Heart left ventricle (tissue), 16 donors: ENCODE measurements around the gene CACNA2D3. TPM values are rescaled to one million over a fixed set of nuclear protein-coding genes. Genes with fewer than 3 reads are reported as not detected.

Experiments
- ATAC-seq, 4 donors: fragments of 200-7000 bp; cut with Tn5 transposase; one replicate each; pipeline ENCODE4 v1.9.1; 2020 to 2022; ENCODE audit warnings: moderate library complexity in 4 of 4, mild to moderate bottlenecking in 3 of 4, moderate number of reproducible peaks in 1 of 4
- DNase-seq, 5 donors: peaks; one replicate each; pipeline ENCODE4 v3.0.0-alpha.2; 2020
- H3K27ac ChIP-seq, 12 donors: fragments of 200-600 bp; sonication (generic) in 4 of 12; one replicate each; pipeline versions ENCODE4 v1.5.0 to v1.8.0; 2016 to 2022; ENCODE audit warnings: mild to moderate bottlenecking in 2 of 12
- H3K27me3 ChIP-seq, 9 donors: fragments of 200-600 bp; sonication (generic) in 2 of 9; one replicate each; pipeline versions ENCODE4 v1.5.1 to v1.8.0; 2016 to 2022; ENCODE audit warnings: mild to moderate bottlenecking in 3 of 9
- H3K36me3 ChIP-seq, 9 donors: fragments of 200-600 bp; sonication (generic) in 2 of 9; one replicate each; pipeline versions ENCODE4 v1.5.0 to v1.8.0; 2018 to 2022; ENCODE audit warnings: mild to moderate bottlenecking in 2 of 9
- H3K4me1 ChIP-seq, 12 donors: fragments of 200-600 bp; sonication (generic) in 4 of 12; one replicate each; pipeline versions ENCODE4 v1.5.0 to v1.8.0; 2016 to 2022; ENCODE audit warnings: mild to moderate bottlenecking in 3 of 12
- H3K4me3 ChIP-seq, 12 donors: fragments of 200-600 bp; sonication (generic) in 4 of 12; one replicate each; pipeline versions ENCODE4 v1.5.0 to v1.8.0; 2017 to 2022; ENCODE audit warnings: mild to moderate bottlenecking in 9 of 12, moderate library complexity in 4 of 12
- H3K9me3 ChIP-seq, 12 donors: fragments of 200-600 bp; sonication (generic) in 4 of 12; one replicate each; pipeline versions ENCODE4 v1.5.0 to v1.8.0; 2016 to 2022; ENCODE audit warnings: mild to moderate bottlenecking in 1 of 12
- CTCF ChIP-seq, 12 donors: fragments of 200-600 bp; sonication (generic) in 4 of 12; IDR thresholded peaks; one replicate each; pipeline versions ENCODE4 v1.5.0 to v1.8.0; 2018 to 2022; ENCODE audit warnings: antibody characterized with exemption in 12 of 12, mild to moderate bottlenecking in 5 of 12
- POLR2A ChIP-seq, 2 donors: fragments of 450-650 bp; IDR thresholded peaks; one replicate each; pipeline ENCODE4 v1.6.1; 2017; ENCODE audit warnings: antibody characterized with exemption in 2 of 2, mild to moderate bottlenecking in 2 of 2, moderate library complexity in 2 of 2
- WGBS, 4 donors: extraction: QIAGEN DNeasy Blood & Tissue Kit in 2 of 4; methylation state at CpG; one replicate each; pipeline versions ENCODE4 v1.1.5 to v1.1.7; 2013 to 2018; 5-methylcytosine and 5-hydroxymethylcytosine counted together
- intact Hi-C, 10 donors: fragments of 100-400 bp; cut with DNase I; formaldehyde crosslinking; loops; one replicate each; pipeline versions ENCODE4 v1.11.1 to v1.14.2; 2022
- polyA plus RNA-seq, 2 donors: library from polyadenylated mRNA; stranded (reverse); fragments of 200-250 nt; gene quantifications; one replicate each; pipeline ENCODE4 v1.2.3, GENCODE V29; 2013
- total RNA-seq, 9 donors: library from RNA; depleted of rRNA in 2 of 9; stranded (reverse); fragments of >200 nt in 2 of 9; fragmentation: NEBNext Ultra II Directional in 3 of 9; extraction: Animal tissue kit (Norgen Biotek cat#: 25700) in 3 of 9; gene quantifications; one replicate each; pipeline versions ENCODE4 v1.1.0 to v1.2.4, GENCODE V29; 2016 to 2023
- donor health status: ischemic (EF 13 %, LVEDD 7.1; RV severe dilation, severe dysfunction).
- donor health status: healthy with polysubstance abuse.
- donor health status: DM: no; HTN: yes; CAD: no.
- donor health status: DM: no; HTN: no; CAD: no.
- donor health status: ischemic (EF 25% LVEDD 6.9; RV normal size, moderate dysfunction).
- donor health status: ischemic (EF 25% LVEDD 5.7; RV mildly dilated, moderate dysfunction).
- donor health status: healthy.
- donor health status: DM: yes; HTN: yes; CAD: no.
- donor health status: ischemic (EF 35%, LVEDD 5.7; RV mildly dilated, moderate dysfunction).
- donor health status: nonischemic (EF 11% LVEDD 7.7; RV severe dilation, severe dysfunction).
- donor health status: DM: yes; HTN: yes; CAD: no.
- donor health status: PGD.
- donor health status: ischemic (EF 29% LVEDD 5.4; RV normal size, mild dysfunction).
- donor health status: nonischemic (EF 23%, LVEDD 6.1; RV moderate dilation, normal function).

Gene CACNA2D3
- total and polyA plus RNA-seq, 11 donors, result 0.17 to 25.1 (median 12.8) TPM

GRCh38 chr3:54180921-54181320 is 58.6 kb downstream of the CACNA2D3 start:
- DNase-seq (no peak), ATAC-seq (no peak)
- intact Hi-C loops, result no loop called here
- H3K9me3 ChIP-seq, result no peaks in the 10 kb centered on the region
- no peak overlapping the region for H3K27ac ChIP-seq
- no peaks in the 10 kb centered on the region for H3K4me1 ChIP-seq
- H3K27me3 ChIP-seq, result no peaks in the 10 kb centered on the region
- no peak for TF ChIP-seq POLR2A (IDR thresholded peaks at IDR 0.05)
- no peaks in the 10 kb centered on the region for H3K36me3 ChIP-seq
- H3K4me3 ChIP-seq, result no peak overlapping the region

- intact Hi-C loops, result no loop called here
- Histone ChIP-seq H3K27ac (no peak overlapping the region), H3K27me3 (no peaks in the 10 kb centered on the region), H3K4me1 (no peaks in the 10 kb centered on the region), H3K36me3 (no peaks in the 10 kb centered on the region), H3K9me3 (no peaks in the 10 kb centered on the region), H3K4me3 (no peak overlapping the region)
- 69 to 85% (median 79%) methylated on average over 4 of the region's 4 CpGs for WGBS, 4 donors
- TF ChIP-seq CTCF (IDR thresholded peaks at IDR 0.05) (no peak), POLR2A (IDR thresholded peaks at IDR 0.05) (no peak)
- ATAC-seq (no peak), DNase-seq (no peak)
Measured at GRCh38 chr3:54182242-54182641, 59.9 kb downstream of the CACNA2D3 start.

GRCh38 chr3:54185740-54186139 is 63.4 kb downstream of the CACNA2D3 start:
- no peaks in the 10 kb centered on the region for H3K36me3 ChIP-seq
- TF ChIP-seq CTCF (IDR thresholded peaks at IDR 0.05) (no peak), POLR2A (IDR thresholded peaks at IDR 0.05) (no peak)
- H3K9me3 ChIP-seq, result no peaks in the 10 kb centered on the region
- no peak overlapping the region for H3K4me3 ChIP-seq
- intact Hi-C loops, result no loop called here
- H3K27ac ChIP-seq, result no peak overlapping the region
- DNase-seq (no peak), ATAC-seq (no peak)
- H3K4me1 ChIP-seq, result no peaks in the 10 kb centered on the region
- H3K27me3 ChIP-seq, result no peaks in the 10 kb centered on the region

GRCh38 chr3:54188176-54188791 is 65.9 kb downstream of the CACNA2D3 start:
- ATAC-seq, result peak; percentile 57 to 66 (median 62)
- no peak for TF ChIP-seq CTCF (IDR thresholded peaks at IDR 0.05)
- TF ChIP-seq POLR2A (IDR thresholded peaks at IDR 0.05), result no peak
- H3K4me3 ChIP-seq, result no peak overlapping the region
- H3K4me1 ChIP-seq, result no peaks in the 10 kb centered on the region
- no peaks in the 10 kb centered on the region for H3K27me3 ChIP-seq
- no peak overlapping the region for H3K27ac ChIP-seq
- no peaks in the 10 kb centered on the region for H3K36me3 ChIP-seq
- peak in 3 of 5 donors; percentile 27 to 56 (median 43) for DNase-seq
- WGBS, 4 donors, result 47 to 53% (median 50%) methylated on average over 6 of the region's 6 CpGs
- no peaks in the 10 kb centered on the region for H3K9me3 ChIP-seq
- intact Hi-C loops, result no loop called here

GRCh38 chr3:54191220-54191619 is 68.9 kb downstream of the CACNA2D3 start:
- DNase-seq (no peak), ATAC-seq (no peak)
- no peak overlapping the region for H3K4me3 ChIP-seq
- H3K27me3 ChIP-seq, result no peaks in the 10 kb centered on the region
- intact Hi-C loops, result no loop called here
- H3K27ac ChIP-seq, result no peak overlapping the region
- 74 to 83% (median 79%) methylated on average over 4 of the region's 4 CpGs for WGBS, 4 donors
- no peaks in the 10 kb centered on the region for H3K36me3 ChIP-seq
- no peaks in the 10 kb centered on the region for H3K4me1 ChIP-seq
- no peaks in the 10 kb centered on the region for H3K9me3 ChIP-seq
- TF ChIP-seq CTCF (IDR thresholded peaks at IDR 0.05), result no peak
- TF ChIP-seq POLR2A (IDR thresholded peaks at IDR 0.05), result no peak
